ENCODE results near the gene GMDS.

GRCh38 chr6:1575210-1576041 lies 670.0 kb downstream of the GMDS start:
- TF ChIP-seq CSRNP3 (CRISPR knock-in tag; IDR thresholded peaks at IDR 0.05) = no peak
- no peak for TF ChIP-seq GLIS3 (CRISPR knock-in tag; IDR thresholded peaks at IDR 0.05)
- TF ChIP-seq ARNTL (CRISPR knock-in tag; IDR thresholded peaks at IDR 0.05; ENCODE audit: borderline replicate concordance, low read depth) = no peak
- TF ChIP-seq PATZ1 (CRISPR knock-in tag; IDR thresholded peaks at IDR 0.05; ENCODE audit: borderline replicate concordance) = no peak
- TF ChIP-seq RARB (CRISPR knock-in tag; IDR thresholded peaks at IDR 0.05) = no peak
- TF ChIP-seq CSDC2 (CRISPR knock-in tag; IDR thresholded peaks at IDR 0.05) = no peak
- TF ChIP-seq SNAI2 (CRISPR knock-in tag; IDR thresholded peaks at IDR 0.05) = no peak
- TF ChIP-seq CREB5 (CRISPR knock-in tag; IDR thresholded peaks at IDR 0.05; ENCODE audit: low read depth) = no peak
- TF ChIP-seq OSR1 (CRISPR knock-in tag; IDR thresholded peaks at IDR 0.05) = no peak
- no peak for TF ChIP-seq ZFP30 (CRISPR knock-in tag; IDR thresholded peaks at IDR 0.05)

All from SK-N-SH treated with all-trans-retinoic acid at 6 μM for 48 hours (cell line).